Osteoblast (primary cell): Measurements from ENCODE around the gene KIR3DL2. TPM values are rescaled to one million over a fixed set of nuclear protein-coding genes. Genes with fewer than 3 reads are reported as not detected.
A peak's percentile ranks its signal among the peaks of the same experiment; 100 is the strongest.
"Not testable (repeated sequence)": the region's sequence is repeated elsewhere in the genome, so short reads cannot be mapped to it uniquely, and the experiment has no call there.

Experiments
- DNase-seq: peaks from one replicate; pipeline ENCODE4 v3.0.0; 2011; ENCODE audit warnings: low spot score, mixed read lengths; ENCODE audit not compliant: insufficient read length; ENCODE audit errors: missing footprints
- H2AFZ ChIP-seq: 2 replicates; pipeline ENCODE4 v1.6.0; 2011; ENCODE audit warnings: mild to moderate bottlenecking, low read length
- H3K27ac ChIP-seq: 2 replicates; pipeline ENCODE4 v1.5.1; 2011; ENCODE audit warnings: mild to moderate bottlenecking, low read depth, low read length, moderate library complexity
- H3K27me3 ChIP-seq: 2 replicates; pipeline ENCODE4 v1.6.0; 2012; ENCODE audit warnings: mild to moderate bottlenecking, control low read depth, inconsistent platforms, low read length, moderate library complexity; ENCODE audit not compliant: insufficient read depth
- H3K36me3 ChIP-seq: 2 replicates; pipeline ENCODE4 v1.5.1; 2011; ENCODE audit warnings: mild to moderate bottlenecking, low read length, control low read depth, moderate library complexity; ENCODE audit not compliant: insufficient read depth
- H3K4me1 ChIP-seq: 2 replicates; pipeline ENCODE4 v1.5.1; 2011; ENCODE audit warnings: mild to moderate bottlenecking, low read length, control low read depth, moderate library complexity; ENCODE audit not compliant: insufficient read depth
- H3K4me2 ChIP-seq: 2 replicates; pipeline ENCODE4 v1.6.0; 2011; ENCODE audit warnings: mild to moderate bottlenecking, low read length; ENCODE audit not compliant: insufficient read depth
- H3K4me3 ChIP-seq: fragments of 200-600 bp; sonication (generic); 3 replicates; pipeline ENCODE4 v1.5.1; 2012; ENCODE audit warnings: mild to moderate bottlenecking, low read length, inconsistent platforms; ENCODE audit not compliant: insufficient read depth
- H3K79me2 ChIP-seq: 2 replicates; pipeline ENCODE4 v1.6.0; 2012; ENCODE audit warnings: mild to moderate bottlenecking, low read length, control low read depth, inconsistent platforms; ENCODE audit not compliant: insufficient read depth
- H3K9me3 ChIP-seq: 2 replicates; pipeline ENCODE4 v1.5.1; 2011; ENCODE audit warnings: low read depth, low read length, control low read depth
- H4K20me1 ChIP-seq: 2 replicates; pipeline ENCODE4 v1.6.0; 2012; ENCODE audit warnings: mild to moderate bottlenecking, low read length, control low read depth; ENCODE audit not compliant: insufficient read depth
- total RNA-seq: library from RNA; depleted of rRNA; stranded (reverse); fragments of >200 nt; gene quantifications from 2 replicates; pipeline ENCODE4 v1.2.3, GENCODE V29; 2012
- TF ChIP-seq, protein P1 (sequence below): IDR thresholded peaks from 2 replicates; pipeline ENCODE4 v1.5.1; 2011; ENCODE audit warnings: mild to moderate bottlenecking, low read depth, low read length, moderate library complexity; ENCODE audit errors: extremely low read depth

KIR3DL2 gene
- total RNA-seq, 1 donor, result not detected

DNA sequence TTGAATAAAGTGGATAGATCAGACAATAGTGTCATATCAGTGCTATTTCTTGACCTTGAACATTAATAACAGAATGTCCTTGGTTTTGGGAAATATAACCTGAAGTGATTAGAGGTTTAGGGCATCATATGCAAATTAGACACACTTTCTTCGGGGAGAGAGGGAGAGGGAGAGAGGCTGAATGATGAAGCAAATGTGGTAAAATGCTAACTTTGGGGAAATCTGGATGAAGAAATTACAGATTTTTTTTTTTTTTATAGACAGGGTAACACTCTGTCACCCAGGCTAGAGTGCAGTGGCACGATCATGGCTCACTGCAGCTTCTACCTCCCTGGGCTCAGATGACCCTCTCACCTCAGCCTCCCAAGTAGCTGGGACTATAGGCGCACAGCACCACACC is 51.8 kb downstream of the KIR3DL2 start:
- no peaks in the 10 kb centered on the region for H3K79me2 ChIP-seq
- H3K36me3 ChIP-seq, result no peaks in the 10 kb centered on the region
- H3K27ac ChIP-seq, result no peak overlapping the region
- H3K4me3 ChIP-seq, result no peak overlapping the region
- no peaks in the 10 kb centered on the region for H3K4me1 ChIP-seq
- H3K9me3 ChIP-seq, result no peaks in the 10 kb centered on the region
- no peak overlapping the region for H2AFZ ChIP-seq
- H4K20me1 ChIP-seq, result no peaks in the 10 kb centered on the region
- no peaks in the 10 kb centered on the region for H3K27me3 ChIP-seq
- TF ChIP-seq, protein P1, sequence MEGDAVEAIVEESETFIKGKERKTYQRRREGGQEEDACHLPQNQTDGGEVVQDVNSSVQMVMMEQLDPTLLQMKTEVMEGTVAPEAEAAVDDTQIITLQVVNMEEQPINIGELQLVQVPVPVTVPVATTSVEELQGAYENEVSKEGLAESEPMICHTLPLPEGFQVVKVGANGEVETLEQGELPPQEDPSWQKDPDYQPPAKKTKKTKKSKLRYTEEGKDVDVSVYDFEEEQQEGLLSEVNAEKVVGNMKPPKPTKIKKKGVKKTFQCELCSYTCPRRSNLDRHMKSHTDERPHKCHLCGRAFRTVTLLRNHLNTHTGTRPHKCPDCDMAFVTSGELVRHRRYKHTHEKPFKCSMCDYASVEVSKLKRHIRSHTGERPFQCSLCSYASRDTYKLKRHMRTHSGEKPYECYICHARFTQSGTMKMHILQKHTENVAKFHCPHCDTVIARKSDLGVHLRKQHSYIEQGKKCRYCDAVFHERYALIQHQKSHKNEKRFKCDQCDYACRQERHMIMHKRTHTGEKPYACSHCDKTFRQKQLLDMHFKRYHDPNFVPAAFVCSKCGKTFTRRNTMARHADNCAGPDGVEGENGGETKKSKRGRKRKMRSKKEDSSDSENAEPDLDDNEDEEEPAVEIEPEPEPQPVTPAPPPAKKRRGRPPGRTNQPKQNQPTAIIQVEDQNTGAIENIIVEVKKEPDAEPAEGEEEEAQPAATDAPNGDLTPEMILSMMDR, result no peak
- DNase-seq, result no peak
- no peak overlapping the region for H3K4me2 ChIP-seq

GRCh38 chr19:54903303-54903702 is 53.1 kb downstream of the KIR3DL2 start:
- Histone ChIP-seq H3K79me2 (no peaks in the 10 kb centered on the region), H2AFZ (no peak overlapping the region), H3K4me3 (no peak overlapping the region), H3K4me1 (no peaks in the 10 kb centered on the region), H3K27ac (no peak overlapping the region), H3K27me3 (no peaks in the 10 kb centered on the region), H3K4me2 (no peak overlapping the region), H3K36me3 (no peaks in the 10 kb centered on the region), H3K9me3 (no peaks in the 10 kb centered on the region), H4K20me1 (no peaks in the 10 kb centered on the region)
- no peak for DNase-seq
- TF ChIP-seq, protein P1, result no peak

DNA sequence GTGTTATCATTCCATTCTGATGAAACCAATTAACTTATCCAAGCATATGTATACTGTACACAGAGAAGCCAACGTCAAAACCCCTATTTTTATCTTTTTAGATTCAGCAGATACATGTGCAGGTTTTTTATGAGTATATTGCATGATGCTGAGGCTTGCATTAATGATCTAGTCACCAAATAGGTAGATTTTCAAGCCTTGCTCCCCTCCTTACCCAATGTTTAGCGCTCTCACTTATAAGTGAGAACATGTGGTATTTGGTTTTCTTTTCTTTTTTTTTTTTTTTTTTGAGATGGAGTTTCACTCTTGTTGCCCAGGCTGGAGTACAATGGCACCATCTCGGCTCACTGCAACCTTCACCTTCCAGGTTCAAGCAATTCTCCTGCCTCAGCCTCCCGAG is 54.0 kb downstream of the KIR3DL2 start:
- H3K79me2 ChIP-seq, H3K4me3 ChIP-seq, H3K27me3 ChIP-seq, DNase-seq, H4K20me1 ChIP-seq, H3K27ac ChIP-seq, H3K4me2 ChIP-seq, H3K36me3 ChIP-seq, H3K9me3 ChIP-seq, H2AFZ ChIP-seq, H3K4me1 ChIP-seq: not testable (repeated sequence)

DNA sequence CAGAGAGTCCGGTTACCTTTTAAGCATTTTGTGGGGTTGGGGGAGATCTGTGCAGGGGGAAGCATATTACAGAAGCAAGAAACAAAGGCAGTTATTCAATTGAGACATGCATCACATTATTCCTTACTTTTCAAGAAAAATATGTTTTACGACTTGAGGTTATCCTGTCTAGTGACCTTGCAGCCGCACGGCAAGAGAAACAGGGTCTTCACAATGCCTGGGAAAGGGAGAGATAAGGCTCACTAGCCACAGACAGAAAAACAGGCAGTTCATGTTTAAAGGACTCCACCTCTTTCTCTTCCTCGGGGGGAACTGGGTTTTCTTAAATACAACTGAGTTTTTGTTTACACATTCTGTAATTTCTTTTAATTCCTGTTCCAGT is 55.2 kb downstream of the KIR3DL2 start:
- Histone ChIP-seq H3K4me2 (no peak overlapping the region), H3K4me1 (no peaks in the 10 kb centered on the region), H3K4me3 (no peak overlapping the region), H3K27me3 (no peaks in the 10 kb centered on the region), H3K9me3 (no peaks in the 10 kb centered on the region), H3K79me2 (no peaks in the 10 kb centered on the region), H2AFZ (peak overlapping the region; percentile 74), H3K27ac (no peak overlapping the region), H4K20me1 (no peaks in the 10 kb centered on the region), H3K36me3 (no peaks in the 10 kb centered on the region)
- TF ChIP-seq, protein P1, result no peak
- no peak for DNase-seq
